Epithelial cell of prostate (primary cell): ENCODE results near the gene GJA4.
"Not testable (repeated sequence)": the region's sequence is repeated elsewhere in the genome, so short reads cannot be mapped to it uniquely, and the experiment has no call there.

Experiments used
- DNase-seq: peaks from one replicate; pipeline ENCODE4 v3.0.0-alpha.2; 2011; ENCODE audit warnings: low read depth, low spot score
- H3K27ac ChIP-seq: fragments of 450-650 bp; 2 replicates; pipeline ENCODE4 v1.5.1; 2017; ENCODE audit warnings: mild to moderate bottlenecking

The GJA4 gene

DNA sequence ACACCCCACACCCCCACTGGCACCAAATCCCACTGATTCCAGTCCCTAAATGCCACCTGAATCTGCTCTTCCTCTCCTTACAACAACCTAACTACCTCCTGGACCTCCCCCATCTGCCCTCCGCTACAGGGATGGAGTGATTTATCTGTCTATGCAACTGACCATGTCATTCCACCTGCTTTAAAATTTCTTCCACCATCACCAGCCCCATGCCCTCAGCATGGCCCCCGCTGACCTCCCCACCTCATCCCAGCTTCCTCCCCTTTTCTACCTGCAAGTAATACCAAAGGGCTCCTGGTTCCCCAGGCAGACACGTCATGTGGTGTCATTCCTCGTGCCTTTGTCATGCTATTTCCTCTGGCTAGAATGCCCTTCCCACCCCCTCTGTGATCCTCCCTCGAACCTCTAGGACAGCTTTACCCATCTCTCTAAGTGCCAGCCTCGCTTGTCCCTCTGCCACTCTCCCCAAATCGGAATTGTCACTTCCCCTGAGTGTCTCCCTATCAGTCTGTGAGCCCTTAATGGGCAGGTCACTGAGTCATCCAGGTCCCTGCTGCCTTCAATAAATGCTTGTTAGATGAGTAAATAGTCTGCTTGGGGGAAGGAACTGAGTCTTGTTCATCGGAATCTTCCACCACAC lies 29.5 kb upstream of the GJA4 start:
- H3K27ac ChIP-seq, result peak overlapping the region; percentile 100
- DNase-seq, result peak; percentile 78

DNA sequence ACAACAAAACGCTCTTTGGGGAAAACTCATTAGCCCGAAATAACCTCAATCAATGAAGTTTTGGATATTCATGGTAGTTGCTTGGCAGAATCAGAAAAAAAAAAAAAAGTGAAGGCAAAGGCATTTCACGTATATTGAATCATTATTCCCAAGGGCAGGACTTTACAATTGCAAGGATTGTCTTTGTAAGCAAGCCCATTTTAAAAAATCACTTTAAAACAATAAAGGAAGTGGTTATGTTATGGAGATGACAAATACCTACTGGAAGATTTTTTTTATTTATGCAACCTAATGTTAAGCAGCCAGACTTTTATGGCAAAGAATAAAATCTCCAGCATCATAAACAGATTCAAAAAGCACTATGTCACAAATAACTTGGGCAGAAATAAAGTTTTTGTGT lies 23.9 kb upstream of the GJA4 start:
- DNase-seq, result no peak
- H3K27ac ChIP-seq, result peak overlapping the region; percentile 12

DNA sequence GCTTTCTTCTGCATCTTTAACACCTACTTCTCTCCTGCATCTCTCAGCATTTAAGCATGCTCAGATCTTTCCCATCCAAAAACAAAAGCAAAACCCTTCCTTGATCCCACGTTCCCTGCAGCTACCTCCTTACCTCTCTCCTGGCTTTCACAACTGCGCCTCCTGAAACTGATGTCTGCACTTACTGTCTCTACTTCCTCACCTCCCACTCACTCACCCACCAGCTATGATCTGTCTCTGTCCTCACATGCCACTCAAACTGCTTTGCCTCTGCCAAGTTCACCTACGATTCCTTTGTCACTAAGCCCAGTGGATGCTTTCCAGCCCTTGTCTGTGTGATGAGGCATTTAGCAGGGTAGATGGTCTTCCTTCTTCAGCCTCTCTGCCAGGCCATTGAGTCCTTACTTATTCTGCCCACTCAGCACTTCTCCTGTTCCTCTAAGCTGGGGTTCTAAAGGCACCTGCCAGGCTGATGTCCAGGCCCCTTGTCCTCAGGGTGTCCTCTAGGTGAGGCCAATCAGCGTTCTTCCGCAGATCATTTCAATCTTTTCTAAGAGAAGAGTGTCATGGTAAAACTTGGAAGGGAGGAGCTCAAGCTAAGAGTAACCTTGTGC lies 21.8 kb upstream of the GJA4 start:
- DNase-seq, result no peak
- H3K27ac ChIP-seq, result no peak overlapping the region

DNA sequence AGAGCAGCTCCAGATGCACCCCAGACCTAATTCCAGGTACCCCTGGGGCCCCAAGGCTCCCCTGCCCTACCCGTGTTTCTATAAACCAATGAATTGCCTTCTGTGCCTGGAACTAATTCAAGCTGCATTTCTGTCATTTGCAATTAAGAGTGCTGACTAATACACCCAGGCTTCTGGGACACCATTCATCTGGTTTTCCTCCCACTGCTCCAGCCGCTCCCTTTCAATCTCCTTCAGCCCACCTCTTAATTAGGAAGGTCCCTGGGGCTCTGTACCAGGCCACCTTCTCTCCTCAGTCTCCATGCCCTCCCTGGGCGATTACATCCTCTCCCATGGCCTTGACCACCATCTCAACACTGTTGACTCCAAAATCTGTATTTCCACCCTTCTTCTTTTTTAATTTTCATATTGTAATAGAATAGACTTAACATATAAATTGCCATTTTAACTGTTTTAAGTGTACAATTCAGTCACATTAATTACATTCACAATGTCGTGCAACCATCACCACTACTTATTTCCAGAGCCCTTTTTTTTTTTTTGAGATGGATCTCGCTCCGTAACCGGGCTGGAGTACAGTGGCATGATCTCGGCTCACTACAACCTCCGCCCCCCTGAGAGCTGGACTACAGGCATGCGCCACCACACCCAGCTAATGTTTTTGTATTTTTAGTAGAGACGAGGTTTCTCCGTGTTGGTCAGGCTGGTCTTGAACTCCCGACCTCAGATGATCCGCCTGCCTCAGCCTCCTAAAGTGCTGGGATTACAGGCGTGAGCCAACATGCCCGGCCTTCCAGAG lies 21.0 kb upstream of the GJA4 start:
- DNase-seq, result no peak
- H3K27ac ChIP-seq, result no peak overlapping the region

DNA sequence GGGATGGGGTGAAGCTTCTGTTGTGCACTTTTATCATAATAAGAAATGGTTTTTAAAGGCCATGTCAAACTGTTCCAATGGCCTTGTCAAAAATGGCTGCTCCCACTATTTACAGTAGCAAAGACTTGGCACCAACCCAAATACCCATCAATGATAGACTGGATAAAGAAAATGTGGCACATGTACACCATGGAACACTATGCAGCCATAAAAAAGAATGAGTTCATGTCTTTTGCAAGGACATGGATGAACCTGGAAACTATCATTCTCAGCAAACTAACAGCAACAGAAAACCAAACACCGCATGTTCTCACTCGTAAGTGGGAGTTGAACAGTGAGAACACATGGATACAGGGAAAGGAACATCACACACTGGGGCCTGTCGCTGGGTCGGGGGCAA lies 19.7 kb upstream of the GJA4 start:
- DNase-seq, H3K27ac ChIP-seq: not testable (repeated sequence)

DNA sequence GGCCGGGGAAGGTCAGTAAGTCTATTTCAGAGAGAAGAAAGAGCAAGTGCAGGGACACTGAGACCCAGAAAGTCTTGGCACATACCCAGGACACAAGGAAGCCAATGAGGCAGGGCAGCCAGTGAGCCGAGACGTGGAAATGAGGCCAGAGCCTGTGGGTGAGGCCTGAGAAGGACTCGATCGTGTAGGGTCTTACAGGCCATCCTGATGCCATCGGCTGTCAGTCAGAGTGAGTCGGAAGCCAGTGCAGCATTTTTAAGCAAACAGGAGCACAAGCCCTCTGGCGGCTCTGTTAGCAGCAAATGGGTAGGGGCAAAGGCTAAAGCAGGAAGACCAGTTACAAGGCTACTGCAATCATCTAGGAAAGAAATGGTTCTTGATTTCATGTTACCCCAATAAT lies 17.8 kb upstream of the GJA4 start:
- no peak overlapping the region for H3K27ac ChIP-seq
- no peak for DNase-seq

DNA sequence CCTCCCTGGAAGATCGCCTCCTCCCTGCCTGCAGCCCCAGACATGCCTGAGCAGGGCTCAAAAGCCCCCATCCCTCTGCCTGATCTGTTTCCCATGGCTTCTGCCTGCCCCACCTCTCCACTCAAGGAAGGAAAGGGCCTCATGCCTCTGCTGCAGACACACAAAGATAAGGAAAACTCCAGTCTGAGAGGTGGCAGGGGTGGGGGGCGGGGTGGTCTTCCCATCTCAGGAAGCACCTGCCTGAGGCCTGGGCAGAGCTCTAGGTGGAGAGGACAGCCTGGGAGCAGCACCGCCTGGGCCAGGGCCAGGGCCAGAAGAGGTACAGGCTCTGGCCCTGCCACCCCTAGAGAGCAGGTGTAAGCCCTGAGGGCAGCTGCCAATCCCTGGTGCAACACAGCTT lies 15.9 kb upstream of the GJA4 start:
- no peak overlapping the region for H3K27ac ChIP-seq
- DNase-seq, result no peak

DNA sequence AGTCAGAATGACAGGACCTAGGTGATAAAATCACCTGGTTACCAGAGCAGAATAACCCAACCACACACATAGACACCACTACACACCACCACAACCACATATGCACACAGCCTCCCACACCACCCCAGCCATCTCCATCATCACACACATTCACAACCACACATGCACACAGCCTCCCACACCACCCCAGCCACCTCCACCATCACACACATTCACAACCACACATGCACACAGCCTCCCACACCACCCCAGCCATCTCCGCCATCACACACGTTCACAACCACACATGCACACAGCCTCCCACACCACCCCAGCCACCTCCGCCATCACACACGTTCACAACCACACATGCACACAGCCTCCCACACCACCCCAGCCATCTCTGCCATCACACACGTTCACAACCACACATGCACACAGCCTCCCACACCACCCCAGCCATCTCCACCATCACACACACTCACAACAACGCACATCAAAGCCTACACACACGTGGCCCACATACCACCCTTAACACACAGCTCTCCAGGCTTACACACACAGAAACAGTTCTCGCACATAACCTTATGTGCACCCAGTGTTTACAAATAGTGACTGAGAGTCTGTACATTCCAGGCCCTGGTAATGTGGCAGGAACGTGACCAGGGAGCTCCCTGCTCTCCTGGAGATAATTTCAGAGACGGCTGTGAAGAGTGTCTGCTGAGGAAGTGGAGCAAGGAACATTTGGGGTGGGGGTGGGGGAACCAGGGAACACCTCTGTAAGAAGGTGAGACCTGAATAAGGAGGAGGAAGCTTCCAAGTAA lies 15.1 kb upstream of the GJA4 start:
- peak overlapping the region; percentile 100 for H3K27ac ChIP-seq
- DNase-seq, result no peak

DNA sequence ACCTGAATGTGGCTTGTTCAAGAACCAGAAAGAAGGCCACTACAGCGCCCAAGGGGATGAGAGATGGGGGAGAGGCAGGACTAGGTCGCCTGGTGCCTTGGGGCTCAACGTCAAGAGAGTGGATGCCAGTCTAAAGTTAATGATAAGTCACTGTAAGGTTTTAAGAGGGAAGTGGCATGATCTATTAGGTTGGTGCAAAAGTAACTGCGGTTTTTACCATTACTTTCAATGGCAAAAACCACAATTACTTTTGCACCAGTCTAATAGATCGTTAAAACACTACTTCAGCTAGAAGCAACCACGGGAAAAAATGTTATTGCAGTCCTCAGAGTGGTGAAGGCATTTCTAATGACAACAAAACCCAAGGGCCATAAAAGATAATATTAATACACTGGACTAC lies 14.4 kb upstream of the GJA4 start:
- peak overlapping the region; percentile 100 for H3K27ac ChIP-seq
- DNase-seq, result no peak

DNA sequence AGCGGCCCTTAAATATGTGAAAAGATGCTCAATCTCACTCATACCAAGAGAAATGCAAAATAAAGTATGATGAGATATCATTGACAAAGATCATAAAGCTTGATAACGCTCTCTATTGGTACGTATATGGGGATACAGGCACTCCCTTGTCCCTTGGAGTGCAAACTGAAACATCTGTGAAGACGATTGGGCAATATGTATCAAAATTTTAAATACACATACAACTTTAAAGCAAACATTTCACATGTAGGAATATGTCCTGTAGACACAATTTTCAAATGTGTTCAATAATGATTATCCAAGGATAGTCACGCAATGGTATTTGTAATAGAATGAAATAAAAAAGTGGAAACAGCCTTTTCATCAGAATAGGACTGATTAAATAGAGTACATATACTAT lies 13.8 kb upstream of the GJA4 start:
- DNase-seq, result no peak
- H3K27ac ChIP-seq, result peak overlapping the region; percentile 100

DNA sequence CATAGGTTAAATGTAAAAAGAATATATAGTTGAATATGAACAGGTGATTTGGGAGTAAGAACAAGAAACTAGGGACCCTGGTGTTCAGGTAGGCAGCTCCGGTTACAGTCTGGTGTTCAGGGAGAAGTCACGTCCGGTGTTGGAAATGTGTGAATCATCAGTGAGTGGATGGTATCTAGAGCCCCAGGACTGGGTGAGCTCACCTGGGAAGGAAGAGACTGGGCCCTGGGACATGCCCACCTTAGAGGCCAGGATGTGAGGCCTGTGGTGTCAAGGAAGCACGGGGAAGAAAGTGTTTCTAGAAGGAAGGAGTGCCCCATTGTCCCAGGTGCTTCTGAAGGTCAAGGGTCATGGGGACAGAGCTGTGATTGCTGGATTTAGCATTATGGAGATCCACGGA lies 13.3 kb upstream of the GJA4 start:
- peak; percentile 68 for DNase-seq
- H3K27ac ChIP-seq, result peak overlapping the region; percentile 100

DNA sequence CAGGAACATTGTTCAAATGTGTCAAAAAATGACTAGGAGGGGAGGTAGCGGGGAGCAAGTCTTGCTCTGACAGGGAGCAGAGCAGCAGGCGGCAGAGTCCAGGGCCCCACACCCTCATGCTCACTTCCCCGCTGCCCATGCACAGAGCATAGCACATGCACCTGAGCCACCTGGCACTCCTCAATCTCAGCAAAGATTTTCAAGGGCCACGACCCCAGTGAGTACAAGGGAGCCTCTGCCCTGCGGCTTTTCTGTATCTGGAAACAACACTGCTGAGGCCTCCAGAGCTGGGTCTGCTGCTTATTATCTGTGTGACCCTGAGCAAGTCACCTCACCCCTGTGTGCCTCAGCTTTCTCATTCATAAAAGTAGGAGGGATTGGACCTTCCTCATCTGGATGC lies 12.8 kb upstream of the GJA4 start:
- DNase-seq, result no peak
- peak overlapping the region; percentile 100 for H3K27ac ChIP-seq

DNA sequence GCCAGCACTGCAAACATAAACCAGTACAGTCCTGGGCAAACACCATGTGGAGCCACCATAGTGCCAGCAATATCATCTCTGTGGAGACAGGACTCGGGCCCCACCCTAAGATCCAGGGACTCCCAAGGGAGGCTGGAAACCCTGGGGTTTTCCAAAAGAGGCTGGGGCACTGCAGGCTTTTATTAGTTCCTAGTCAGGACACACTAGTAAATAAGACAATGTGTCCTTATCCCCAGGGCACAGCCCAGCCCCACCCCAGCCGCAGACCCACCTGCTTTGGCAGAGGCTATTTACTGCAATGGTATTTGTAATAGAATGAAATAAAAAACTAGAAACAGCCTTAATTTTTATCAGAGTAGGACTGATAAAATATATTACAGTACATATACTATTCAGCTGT lies 12.3 kb upstream of the GJA4 start:
- peak overlapping the region; percentile 100 for H3K27ac ChIP-seq
- DNase-seq, result no peak

DNA sequence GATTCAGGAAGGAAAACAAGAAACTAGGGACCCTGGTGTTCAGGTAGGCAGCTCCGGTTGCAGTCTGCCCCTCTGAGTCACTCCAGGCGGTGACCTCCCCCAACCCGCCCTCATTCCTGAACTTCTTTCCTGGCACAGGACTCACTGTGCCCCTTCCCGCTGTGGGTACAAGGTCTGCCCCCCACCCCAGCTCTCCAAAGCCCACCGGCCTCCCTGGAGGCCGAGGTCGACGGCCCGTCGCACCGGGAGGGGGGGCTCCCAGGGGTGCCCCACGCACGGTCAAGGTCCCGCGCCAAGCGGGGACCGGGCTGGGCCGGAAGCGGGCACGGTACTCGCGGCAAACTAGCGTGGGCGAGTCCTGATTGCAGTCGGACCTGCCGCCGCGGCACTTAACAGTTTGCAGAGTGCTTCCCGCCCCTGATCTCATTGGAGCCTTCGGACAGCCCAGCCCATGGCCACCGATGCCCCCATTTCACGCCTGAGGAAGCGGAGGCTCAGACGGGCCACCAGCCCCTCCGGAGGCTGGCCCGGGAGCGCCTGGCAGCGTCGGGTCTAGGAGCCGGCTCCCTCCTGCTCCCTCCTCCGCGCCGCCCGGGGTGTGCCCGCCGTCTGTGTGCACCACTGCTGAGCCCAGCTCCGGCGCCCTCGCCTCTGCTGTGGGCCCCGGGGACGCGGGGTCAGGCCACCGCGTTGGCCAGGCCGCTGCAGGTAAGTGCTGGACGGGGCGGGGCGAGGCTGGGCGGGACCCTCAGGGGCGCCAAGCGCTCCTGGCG lies 11.5 kb upstream of the GJA4 start, which contains the start of gene GJB3:
Gene GJB3 (plus strand): TSS at position 144 of the 773 bp plus-strand sequence. CDS start 3,549 bp downstream, outside the sequence.
- no peak for DNase-seq
- H3K27ac ChIP-seq, result peak within 1 kb of the TSS; percentile 100

DNA sequence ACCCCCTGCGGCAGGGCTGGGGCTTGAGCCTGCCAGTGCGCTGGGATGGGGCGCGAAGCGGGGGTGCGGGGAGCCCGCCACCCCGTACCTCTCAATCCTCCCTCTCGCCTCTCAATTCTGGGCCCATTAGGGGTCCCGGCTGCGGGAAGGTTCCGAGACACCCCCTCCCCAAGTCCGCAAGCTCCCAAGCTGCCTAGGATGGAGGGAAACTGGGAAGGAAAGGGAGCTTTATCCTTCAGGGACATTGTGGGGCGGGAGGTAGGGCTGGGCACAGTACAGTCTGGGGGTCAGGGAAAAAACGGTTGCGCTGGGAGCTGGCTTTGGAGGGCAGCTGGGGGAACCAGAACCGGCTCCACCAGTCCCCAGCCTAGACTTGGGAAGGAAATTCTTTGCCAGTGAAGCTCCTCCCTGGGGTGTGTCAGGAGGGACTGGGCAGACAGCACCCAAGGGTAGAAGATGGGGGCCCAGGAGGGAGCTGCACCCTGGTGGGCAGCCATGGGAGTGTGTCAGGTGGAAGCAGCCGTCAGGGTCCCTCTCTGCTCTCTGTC lies 10.9 kb upstream of the GJA4 start:
- DNase-seq, result no peak
- H3K27ac ChIP-seq, result peak overlapping the region; percentile 100

DNA sequence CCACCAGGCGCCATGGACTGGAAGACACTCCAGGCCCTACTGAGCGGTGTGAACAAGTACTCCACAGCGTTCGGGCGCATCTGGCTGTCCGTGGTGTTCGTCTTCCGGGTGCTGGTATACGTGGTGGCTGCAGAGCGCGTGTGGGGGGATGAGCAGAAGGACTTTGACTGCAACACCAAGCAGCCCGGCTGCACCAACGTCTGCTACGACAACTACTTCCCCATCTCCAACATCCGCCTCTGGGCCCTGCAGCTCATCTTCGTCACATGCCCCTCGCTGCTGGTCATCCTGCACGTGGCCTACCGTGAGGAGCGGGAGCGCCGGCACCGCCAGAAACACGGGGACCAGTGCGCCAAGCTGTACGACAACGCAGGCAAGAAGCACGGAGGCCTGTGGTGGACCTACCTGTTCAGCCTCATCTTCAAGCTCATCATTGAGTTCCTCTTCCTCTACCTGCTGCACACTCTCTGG lies 8.0 kb upstream of the GJA4 start:
- DNase-seq, result no peak
- H3K27ac ChIP-seq, result peak overlapping the region; percentile 100

DNA sequence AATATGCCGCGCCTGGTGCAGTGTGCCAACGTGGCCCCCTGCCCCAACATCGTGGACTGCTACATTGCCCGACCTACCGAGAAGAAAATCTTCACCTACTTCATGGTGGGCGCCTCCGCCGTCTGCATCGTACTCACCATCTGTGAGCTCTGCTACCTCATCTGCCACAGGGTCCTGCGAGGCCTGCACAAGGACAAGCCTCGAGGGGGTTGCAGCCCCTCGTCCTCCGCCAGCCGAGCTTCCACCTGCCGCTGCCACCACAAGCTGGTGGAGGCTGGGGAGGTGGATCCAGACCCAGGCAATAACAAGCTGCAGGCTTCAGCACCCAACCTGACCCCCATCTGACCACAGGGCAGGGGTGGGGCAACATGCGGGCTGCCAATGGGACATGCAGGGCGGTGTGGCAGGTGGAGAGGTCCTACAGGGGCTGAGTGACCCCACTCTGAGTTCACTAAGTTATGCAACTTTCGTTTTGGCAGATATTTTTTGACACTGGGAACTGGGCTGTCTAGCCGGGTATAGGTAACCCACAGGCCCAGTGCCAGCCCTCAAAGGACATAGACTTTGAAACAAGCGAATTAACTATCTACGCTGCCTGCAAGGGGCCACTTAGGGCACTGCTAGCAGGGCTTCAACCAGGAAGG lies 7.4 kb upstream of the GJA4 start:
- DNase-seq, result no peak
- peak overlapping the region; percentile 100 for H3K27ac ChIP-seq

DNA sequence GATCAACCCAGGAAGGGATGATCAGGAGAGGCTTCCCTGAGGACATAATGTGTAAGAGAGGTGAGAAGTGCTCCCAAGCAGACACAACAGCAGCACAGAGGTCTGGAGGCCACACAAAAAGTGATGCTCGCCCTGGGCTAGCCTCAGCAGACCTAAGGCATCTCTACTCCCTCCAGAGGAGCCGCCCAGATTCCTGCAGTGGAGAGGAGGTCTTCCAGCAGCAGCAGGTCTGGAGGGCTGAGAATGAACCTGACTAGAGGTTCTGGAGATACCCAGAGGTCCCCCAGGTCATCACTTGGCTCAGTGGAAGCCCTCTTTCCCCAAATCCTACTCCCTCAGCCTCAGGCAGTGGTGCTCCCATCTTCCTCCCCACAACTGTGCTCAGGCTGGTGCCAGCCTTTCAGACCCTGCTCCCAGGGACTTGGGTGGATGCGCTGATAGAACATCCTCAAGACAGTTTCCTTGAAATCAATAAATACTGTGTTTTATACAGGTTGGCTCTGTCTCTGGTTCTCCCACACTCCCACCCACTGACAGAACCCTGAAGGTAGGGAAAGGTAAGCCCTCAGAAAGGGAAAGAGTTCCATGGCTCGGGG lies 6.8 kb upstream of the GJA4 start:
- no peak for DNase-seq

More for the DNA sequence above, 6.8 kb upstream of the GJA4 start:
- H3K27ac ChIP-seq, result peak overlapping the region; percentile 100
